Spleen (tissue), 11 donors: ENCODE results near the gene CDK5R1. TPM values are rescaled to one million over a fixed set of nuclear protein-coding genes. Genes with fewer than 3 reads are reported as not detected.
"Not testable (repeated sequence)": the region's sequence is repeated elsewhere in the genome, so short reads cannot be mapped to it uniquely, and the experiment has no call there.

Source experiments
- DNase-seq: peaks from one replicate; pipeline ENCODE4 v3.0.0-alpha.2; 2020
- H3K27ac ChIP-seq, 8 donors: fragments of 200-600 bp; sonication (generic) in 7 of 8; 1 replicate in 4 of 8; 2 replicates in 4 of 8; pipeline versions ENCODE4 v1.5.0 to v1.8.0; 2016 to 2021; ENCODE audit warnings: inconsistent platforms in 4 of 8, mild to moderate bottlenecking in 4 of 8, moderate library complexity in 1 of 8
- H3K27me3 ChIP-seq, 7 donors: fragments of 200-600 bp; sonication (generic) in 6 of 7; replicated peaks in 1 of 7; 1 replicate in 4 of 7; 2 replicates in 3 of 7; pipeline versions ENCODE4 v1.5.0 to v1.8.0; 2016 to 2021; ENCODE audit warnings: inconsistent platforms in 3 of 7, mild to moderate bottlenecking in 1 of 7
- H3K36me3 ChIP-seq, 6 donors: fragments of 200-600 bp; sonication (generic) in 5 of 6; 1 replicate in 4 of 6; 2 replicates in 2 of 6; pipeline versions ENCODE4 v1.5.0 to v1.8.0; 2016 to 2021; ENCODE audit warnings: inconsistent platforms in 2 of 6
- H3K4me1 ChIP-seq, 6 donors: fragments of 200-600 bp; sonication (generic) in 5 of 6; 1 replicate in 3 of 6; 2 replicates in 3 of 6; pipeline versions ENCODE4 v1.5.0 to v1.8.0; 2016 to 2021; ENCODE audit warnings: inconsistent platforms in 3 of 6
- H3K4me3 ChIP-seq, 8 donors: fragments of 200-600 bp; sonication (generic) in 7 of 8; 1 replicate in 4 of 8; 2 replicates in 4 of 8; pipeline versions ENCODE4 v1.5.0 to v1.8.0; 2016 to 2021; ENCODE audit warnings: inconsistent platforms in 4 of 8, mild to moderate bottlenecking in 4 of 8, moderate library complexity in 2 of 8
- H3K9me3 ChIP-seq, 8 donors: fragments of 200-600 bp; sonication (generic) in 7 of 8; 1 replicate in 4 of 8; 2 replicates in 4 of 8; pipeline versions ENCODE4 v1.5.0 to v1.8.0; 2016 to 2021; ENCODE audit warnings: inconsistent platforms in 4 of 8
- POLR2A ChIP-seq, 3 donors: fragments of 450-650 bp; IDR thresholded peaks; one replicate each; pipeline ENCODE4 v1.5.1; 2017; ENCODE audit warnings: antibody characterized with exemption in 3 of 3, mild to moderate bottlenecking in 1 of 3
- POLR2AphosphoS5 ChIP-seq, 3 donors: sonication (generic); formaldehyde crosslinking; IDR thresholded peaks; one replicate each; pipeline ENCODE4 v1.5.1; 2017; ENCODE audit warnings: antibody characterized with exemption in 3 of 3
- WGBS, 5 donors: extraction: QIAGEN DNeasy Blood & Tissue Kit in 3 of 5; methylation state at CpG; one replicate each; pipeline versions ENCODE4 v1.1.5 to v1.1.7; 2013 to 2018; 5-methylcytosine and 5-hydroxymethylcytosine counted together
- intact Hi-C: fragments of 100-400 bp; cut with DNase I; formaldehyde crosslinking; loops from one replicate; pipeline ENCODE4 v1.15.0; 2023; ENCODE audit warnings: low total_unique reads
- polyA plus RNA-seq, 3 donors: library from polyadenylated mRNA; stranded (reverse); fragments of 200-250 nt; gene quantifications; one replicate each; pipeline ENCODE4 v1.2.1, GENCODE V29; 2013
- total RNA-seq, 7 donors: library from RNA; depleted of rRNA in 3 of 7; stranded (reverse); fragments of >200 nt in 3 of 7; fragmentation: NEBNext Ultra II Directional in 4 of 7; extraction: Animal tissue kit (Norgen Biotek cat#: 25700) in 4 of 7; gene quantifications; one replicate each; pipeline versions ENCODE4 v1.1.0 to v1.2.1, GENCODE V29; 2016 to 2021
- TF ChIP-seq, protein P1 (sequence below), 11 experiments: fragments of 200-600 bp in 7 of 11; fragments of 450-650 bp in 4 of 11; sonication (generic) in 4 of 11; IDR thresholded peaks in 8 of 11; conservative IDR thresholded peaks in 3 of 11; 1 replicate in 7 of 11; 2 replicates in 4 of 11; pipeline versions ENCODE4 v1.4.0 to v1.8.0; 2016 to 2021; ENCODE audit warnings: antibody characterized with exemption in 11 of 11, inconsistent platforms in 4 of 11, mild to moderate bottlenecking in 1 of 11
- donor health status: healthy with polysubstance abuse.
- donor health status: DM: no; HTN: no; CAD: no; lungs with moderate emphysema.
- donor health status: DM: no; HTN: no; CAD: no.
- donor health status: Bipolar disorder and iron deficiency.
- donor health status: healthy.
- donor health status: DM: no; HTN: no; CAD: no.
- donor health status: DM: yes; HTN: yes; CAD: no.

CDK5R1 gene
- total and polyA plus RNA-seq, 10 donors = 13.0 to 28.2 (median 20.2) TPM

GRCh38 chr17:32523827-32524552 lies 37.2 kb downstream of the CDK5R1 start:
- peaks cover 0 to 15% (median 0%) of the 10 kb centered on the region in 7 donors for H3K27me3 ChIP-seq
- peaks cover 13 to 100% (median 48%) of the 10 kb centered on the region in 6 donors for H3K4me1 ChIP-seq
- no peak for DNase-seq
- WGBS, 5 donors = 62 to 70% (median 67%) methylated on average over 12 of the region's 12 CpGs
- no peaks in the 10 kb centered on the region for H3K36me3 ChIP-seq
- H3K9me3 ChIP-seq = no peaks in the 10 kb centered on the region
- intact Hi-C loops = no loop called here
- H3K4me3 ChIP-seq = peak overlapping the region in 2 of 8 donors; percentile 10 to 32
- TF ChIP-seq POLR2A (IDR thresholded peaks at IDR 0.05) = no peak
- TF ChIP-seq POLR2AphosphoS5 (IDR thresholded peaks at IDR 0.05) = peak in 1 of 3 donors; percentile 59
- TF ChIP-seq, protein P1, sequence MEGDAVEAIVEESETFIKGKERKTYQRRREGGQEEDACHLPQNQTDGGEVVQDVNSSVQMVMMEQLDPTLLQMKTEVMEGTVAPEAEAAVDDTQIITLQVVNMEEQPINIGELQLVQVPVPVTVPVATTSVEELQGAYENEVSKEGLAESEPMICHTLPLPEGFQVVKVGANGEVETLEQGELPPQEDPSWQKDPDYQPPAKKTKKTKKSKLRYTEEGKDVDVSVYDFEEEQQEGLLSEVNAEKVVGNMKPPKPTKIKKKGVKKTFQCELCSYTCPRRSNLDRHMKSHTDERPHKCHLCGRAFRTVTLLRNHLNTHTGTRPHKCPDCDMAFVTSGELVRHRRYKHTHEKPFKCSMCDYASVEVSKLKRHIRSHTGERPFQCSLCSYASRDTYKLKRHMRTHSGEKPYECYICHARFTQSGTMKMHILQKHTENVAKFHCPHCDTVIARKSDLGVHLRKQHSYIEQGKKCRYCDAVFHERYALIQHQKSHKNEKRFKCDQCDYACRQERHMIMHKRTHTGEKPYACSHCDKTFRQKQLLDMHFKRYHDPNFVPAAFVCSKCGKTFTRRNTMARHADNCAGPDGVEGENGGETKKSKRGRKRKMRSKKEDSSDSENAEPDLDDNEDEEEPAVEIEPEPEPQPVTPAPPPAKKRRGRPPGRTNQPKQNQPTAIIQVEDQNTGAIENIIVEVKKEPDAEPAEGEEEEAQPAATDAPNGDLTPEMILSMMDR (IDR thresholded peaks at IDR 0.05 in 8 of 11, conservative IDR thresholded peaks at IDR 0.05 in 3 of 11) = peak in 3 of 11 experiments; percentile 16 to 26 (median 18)
- peak overlapping the region; percentile 53 to 88 (median 81) for H3K27ac ChIP-seq

DNA sequence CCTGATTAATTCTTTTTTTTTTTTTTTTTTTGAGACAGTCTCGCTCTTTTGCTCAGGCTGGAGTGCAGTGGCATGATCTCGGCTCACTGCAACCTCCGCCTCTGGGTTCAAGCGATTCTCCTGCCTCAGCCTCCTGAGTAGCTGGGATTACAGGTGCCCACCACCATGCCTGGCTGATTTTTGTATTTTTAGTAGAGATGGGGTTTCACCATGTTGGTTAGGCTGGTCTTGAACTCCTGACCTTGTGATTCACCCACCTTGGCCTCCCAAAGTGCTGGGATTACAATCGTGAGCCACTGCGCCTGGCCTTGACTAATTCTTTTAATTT lies 37.7 kb downstream of the CDK5R1 start:
- DNase-seq, H3K27me3 ChIP-seq, H3K36me3 ChIP-seq, intact Hi-C loops, H3K9me3 ChIP-seq, H3K4me3 ChIP-seq: not testable (repeated sequence)
- 69 to 84% (median 77%) methylated on average over 6 of the region's 6 CpGs for WGBS, 5 donors
- Histone ChIP-seq H3K27ac (peak overlapping the region; percentile 53 to 88 (median 81)), H3K4me1 (peaks cover 12 to 100% (median 44%) of the 10 kb centered on the region in 6 donors)

- Histone ChIP-seq H3K4me1 (peaks cover 7 to 99% (median 38%) of the 10 kb centered on the region in 6 donors), H3K4me3 (no peak overlapping the region), H3K27me3 (peaks cover 0 to 4% (median 0%) of the 10 kb centered on the region in 7 donors), H3K9me3 (no peaks in the 10 kb centered on the region), H3K27ac (peak overlapping the region in 4 of 8 donors; percentile 81 to 88 (median 85)), H3K36me3 (no peaks in the 10 kb centered on the region)
- TF ChIP-seq POLR2A (IDR thresholded peaks at IDR 0.05) = no peak
- TF ChIP-seq, protein P1 (IDR thresholded peaks at IDR 0.05 in 8 of 11, conservative IDR thresholded peaks at IDR 0.05 in 3 of 11) = no peak
- no peak for TF ChIP-seq POLR2AphosphoS5 (IDR thresholded peaks at IDR 0.05)
- WGBS, 5 donors = 30 to 49% (median 38%) methylated on average over 4 of the region's 4 CpGs
- intact Hi-C loops = no loop called here
- no peak for DNase-seq
Measured at GRCh38 chr17:32525122-32525521, 38.3 kb downstream of the CDK5R1 start.

DNA sequence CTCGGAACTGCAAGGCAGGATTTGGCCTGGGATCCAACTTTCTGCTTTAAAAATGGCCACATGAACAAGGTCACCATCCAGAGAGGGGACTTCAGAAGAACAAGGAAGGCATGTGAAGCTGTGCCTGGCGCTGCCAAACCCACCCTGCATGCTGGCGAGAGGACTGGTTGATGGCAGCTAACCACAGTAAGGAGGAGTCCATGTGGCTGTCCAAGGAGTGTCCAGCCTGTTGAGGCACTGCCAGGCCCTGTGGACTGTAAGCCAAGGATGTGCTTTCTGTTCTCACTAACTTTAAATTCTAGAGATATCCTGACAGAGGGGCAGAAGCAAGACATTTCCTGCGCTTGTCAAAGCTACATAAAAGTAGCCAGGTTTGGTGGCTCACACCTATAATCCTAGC lies 40.4 kb downstream of the CDK5R1 start:
- Histone ChIP-seq H3K36me3 (no peaks in the 10 kb centered on the region), H3K4me1 (peaks cover 0 to 79% (median 24%) of the 10 kb centered on the region in 6 donors), H3K9me3 (no peaks in the 10 kb centered on the region), H3K27ac (peak overlapping the region in 2 of 8 donors; percentile 5 to 11), H3K27me3 (no peaks in the 10 kb centered on the region), H3K4me3 (no peak overlapping the region)
- no peak for DNase-seq
- intact Hi-C loops = no loop called here
- WGBS, 5 donors = 90 to 98% (median 94%) methylated on average over 4 of the region's 4 CpGs
- TF ChIP-seq POLR2AphosphoS5 (IDR thresholded peaks at IDR 0.05) (no peak), POLR2A (IDR thresholded peaks at IDR 0.05) (no peak)
- TF ChIP-seq, protein P1 (IDR thresholded peaks at IDR 0.05 in 8 of 11, conservative IDR thresholded peaks at IDR 0.05 in 3 of 11) = no peak
